Activated CD4-positive, alpha-beta T cell treated with anti-CD3 and anti-CD28 coated beads, Interleukin-2, amount 50 U/mL, for 24 hours (primary cell): ENCODE results near the gene MTPN.

ENCODE experiments used
- DNase-seq, 2 donors: peaks; one replicate each; pipeline ENCODE4 v3.0.0-alpha.2; 2020; ENCODE audit warnings: low read depth in 1 of 2, low spot score in 1 of 2

Gene MTPN

DNA sequence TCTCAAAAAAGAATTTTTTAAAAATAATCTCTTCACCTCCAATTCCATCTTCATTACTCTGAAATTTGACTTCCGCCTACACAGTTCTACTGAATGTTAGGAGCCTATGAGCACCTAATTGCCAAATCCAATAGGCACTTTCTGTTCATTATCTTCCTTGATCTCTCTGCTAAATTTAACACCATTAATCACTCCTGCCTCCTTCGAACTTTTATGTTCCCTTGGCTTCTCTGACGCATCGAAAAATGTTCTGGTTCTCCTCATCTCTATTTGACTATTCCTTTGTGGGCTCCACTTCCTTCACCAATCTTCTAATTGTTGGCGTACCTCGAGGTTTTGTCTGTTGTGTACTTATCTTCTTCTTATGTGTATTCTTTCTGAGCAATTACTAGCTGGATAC is 87.3 kb downstream of the MTPN start:
- no peak for DNase-seq

DNA sequence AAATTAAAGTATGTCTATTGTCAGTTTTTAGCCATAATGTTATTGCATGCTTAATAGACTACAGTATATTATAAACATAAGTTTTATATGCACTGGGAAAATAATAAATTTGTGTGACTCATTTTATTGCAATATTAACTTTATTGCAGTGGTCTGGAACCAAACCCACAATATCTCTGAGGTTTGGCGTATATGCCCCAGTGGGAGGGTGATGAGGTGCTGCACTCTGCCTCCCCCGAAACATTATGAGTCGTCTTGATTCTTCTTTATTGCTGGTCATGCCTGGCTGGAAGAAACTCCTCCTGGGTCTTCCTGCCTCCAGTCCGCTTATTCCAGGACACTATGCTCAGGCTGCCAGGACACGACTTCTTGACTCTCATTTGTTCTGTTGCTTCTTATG is 88.4 kb downstream of the MTPN start:
- DNase-seq, result no peak

DNA sequence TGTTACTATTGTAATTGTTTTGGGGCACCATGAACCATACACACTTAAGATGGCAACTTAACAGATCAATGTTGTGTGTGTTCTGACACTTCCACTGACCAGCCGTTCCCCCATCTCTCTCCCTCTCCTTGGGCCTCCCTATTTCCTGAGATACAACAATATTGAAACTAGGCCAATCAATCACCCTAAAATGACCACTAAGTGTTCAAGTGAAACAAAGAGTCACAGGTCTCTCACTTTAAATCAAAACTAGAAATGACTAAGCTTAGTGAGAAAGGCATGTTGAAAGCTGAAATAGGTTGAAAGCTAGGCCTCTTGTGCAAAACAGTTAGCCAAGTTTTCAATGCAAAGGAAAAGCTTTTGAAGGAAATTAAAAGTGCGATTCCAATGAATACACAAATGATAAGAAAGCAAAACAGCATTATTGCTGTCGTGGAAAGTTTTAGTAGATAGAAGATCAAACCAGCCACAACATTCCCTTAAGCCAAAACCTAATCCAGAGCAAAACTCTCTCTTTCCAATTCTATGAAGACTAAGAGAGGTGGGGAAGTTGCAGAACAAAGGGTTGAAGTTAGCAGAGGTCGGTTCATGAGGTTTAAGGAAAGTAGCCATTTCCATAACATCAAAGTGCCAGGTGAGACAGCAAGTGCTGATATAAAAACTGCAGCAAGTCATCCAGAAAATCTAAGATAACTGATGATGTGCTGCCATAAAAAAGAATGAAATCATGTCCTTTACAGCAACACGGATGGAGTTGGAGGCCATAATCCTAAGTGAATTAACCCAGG is 90.6 kb downstream of the MTPN start:
- no peak for DNase-seq

DNA sequence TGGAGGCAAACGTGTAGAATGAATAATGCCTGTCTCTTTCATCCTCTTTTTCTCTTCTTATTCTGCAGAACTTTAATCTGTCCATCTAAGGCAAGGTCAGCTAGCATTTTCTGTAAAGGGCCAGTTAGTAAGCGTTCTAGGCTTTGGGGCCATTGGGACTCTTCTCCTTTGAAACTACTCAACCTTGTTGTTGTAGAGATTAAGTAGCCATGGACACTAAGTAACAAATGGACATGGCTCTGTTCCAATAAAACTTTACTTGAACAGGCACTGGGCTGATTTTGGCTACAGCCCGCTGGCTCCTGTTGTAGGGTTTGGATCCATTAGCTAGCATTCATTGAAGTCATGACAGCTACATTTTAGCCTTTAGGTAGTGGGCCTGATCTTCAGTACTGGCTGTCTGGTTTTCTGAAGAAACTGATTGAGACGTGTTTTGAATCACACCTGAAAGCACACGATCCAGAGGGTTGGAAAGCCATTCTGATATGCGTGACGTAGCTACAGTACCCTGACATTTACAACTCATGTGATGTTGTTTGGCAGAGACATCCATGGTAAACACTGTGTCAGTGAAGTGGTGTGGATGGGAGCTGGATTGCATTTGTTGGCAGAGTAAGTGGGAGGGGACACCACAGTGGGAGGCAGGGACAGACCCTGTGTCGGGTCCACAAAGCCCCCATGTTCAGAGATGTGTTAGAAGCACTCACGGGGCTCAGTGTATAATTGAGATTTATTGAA is 92.5 kb downstream of the MTPN start:
- no peak for DNase-seq

DNA sequence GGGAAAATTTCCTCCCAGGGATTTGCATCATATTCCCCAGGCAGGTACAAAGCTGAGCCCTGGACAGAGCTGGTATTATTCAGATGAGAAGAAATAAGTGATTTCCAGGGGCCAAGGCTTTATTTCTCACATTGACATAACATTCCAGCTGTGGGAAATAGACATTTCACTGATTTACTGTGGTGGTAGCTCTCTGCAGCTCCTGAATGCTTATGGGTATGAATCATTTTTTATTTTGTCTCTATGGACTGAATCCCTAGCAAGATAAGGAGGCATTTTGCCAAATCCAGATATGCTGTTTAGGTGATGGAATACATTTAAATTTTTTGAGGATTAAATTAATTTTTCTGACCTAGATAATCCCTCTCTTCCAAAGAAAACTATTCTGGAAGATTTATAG is 97.9 kb downstream of the MTPN start:
- DNase-seq, result no peak

DNA sequence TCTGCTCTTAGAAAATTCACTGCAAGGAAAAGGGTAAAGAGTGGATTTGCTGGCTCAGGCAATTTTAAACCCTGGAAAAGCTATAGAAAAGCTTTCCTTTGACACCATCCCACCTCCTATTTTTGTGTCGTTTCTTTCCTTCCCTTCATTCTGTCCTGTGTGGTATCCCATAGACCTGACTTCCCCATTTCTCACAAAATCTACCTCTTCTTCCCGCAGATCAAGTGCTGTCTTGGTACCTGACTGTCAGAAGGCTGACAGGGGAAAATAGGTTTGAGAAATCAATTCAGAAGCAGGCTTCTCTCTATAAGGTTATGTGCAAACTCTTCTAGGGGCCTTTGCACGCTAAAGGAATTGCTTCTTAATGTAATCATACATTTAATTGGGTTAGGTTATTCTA is 98.9 kb downstream of the MTPN start:
- DNase-seq, result no peak

DNA sequence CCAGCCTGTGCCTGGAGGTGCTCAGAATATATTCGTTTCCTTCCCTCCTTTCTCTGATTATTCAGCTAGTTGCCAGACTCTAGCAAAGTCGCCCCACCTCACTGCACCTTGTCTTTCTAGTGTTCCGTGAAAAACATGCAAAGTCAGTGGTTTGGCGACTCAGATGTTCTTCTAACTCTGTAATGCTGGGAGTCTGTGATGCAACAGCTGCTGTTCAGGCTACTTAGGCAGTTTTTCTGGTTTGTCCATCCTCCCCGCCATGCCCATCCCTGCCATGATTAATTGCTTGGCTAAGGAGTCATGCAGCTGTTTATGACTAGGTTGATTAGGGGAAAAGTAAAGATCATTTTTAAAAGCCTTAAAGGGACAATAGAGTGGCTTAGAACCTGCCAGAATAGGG is 99.4 kb downstream of the MTPN start:
- DNase-seq, result no peak
